ENCODE data around the gene RACK1.

RACK1 gene

DNA sequence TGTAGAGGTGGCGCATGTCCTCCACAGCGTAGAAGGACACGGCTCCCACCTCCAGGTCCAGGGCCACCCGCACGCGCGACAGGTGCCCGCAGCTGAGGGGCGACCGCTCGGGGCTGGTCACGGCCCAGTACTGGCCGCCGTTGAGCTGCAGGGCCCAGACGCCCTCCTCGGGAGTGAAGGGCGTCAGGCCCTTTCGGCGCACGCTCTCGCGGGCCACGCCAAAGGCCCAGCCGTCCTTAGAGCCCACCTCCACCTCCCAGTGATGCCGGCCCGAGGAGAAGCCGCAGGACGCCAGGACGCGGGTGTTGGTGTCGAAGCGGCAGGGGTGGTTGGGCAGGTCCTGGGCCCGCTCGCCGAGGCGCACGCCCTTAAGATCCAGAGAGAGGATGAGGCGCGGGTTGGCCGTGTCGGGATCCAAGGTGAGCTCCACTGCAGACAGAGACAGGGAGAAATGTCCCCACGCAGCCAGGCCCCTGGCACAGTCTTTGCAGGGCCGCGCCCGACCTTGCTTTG is 48.4 kb downstream of the RACK1 start:
- DNase-seq (ENCODE audit: low spot score) = no peak

GRCh38 chr5:181194489-181195248 is 49.0 kb downstream of the RACK1 start:
- DNase-seq (ENCODE audit: low spot score) = no peak

- DNase-seq (ENCODE audit: low spot score) = no peak
Observed at GRCh38 chr5:181193656-181194055, 50.0 kb downstream of the RACK1 start.

DNA sequence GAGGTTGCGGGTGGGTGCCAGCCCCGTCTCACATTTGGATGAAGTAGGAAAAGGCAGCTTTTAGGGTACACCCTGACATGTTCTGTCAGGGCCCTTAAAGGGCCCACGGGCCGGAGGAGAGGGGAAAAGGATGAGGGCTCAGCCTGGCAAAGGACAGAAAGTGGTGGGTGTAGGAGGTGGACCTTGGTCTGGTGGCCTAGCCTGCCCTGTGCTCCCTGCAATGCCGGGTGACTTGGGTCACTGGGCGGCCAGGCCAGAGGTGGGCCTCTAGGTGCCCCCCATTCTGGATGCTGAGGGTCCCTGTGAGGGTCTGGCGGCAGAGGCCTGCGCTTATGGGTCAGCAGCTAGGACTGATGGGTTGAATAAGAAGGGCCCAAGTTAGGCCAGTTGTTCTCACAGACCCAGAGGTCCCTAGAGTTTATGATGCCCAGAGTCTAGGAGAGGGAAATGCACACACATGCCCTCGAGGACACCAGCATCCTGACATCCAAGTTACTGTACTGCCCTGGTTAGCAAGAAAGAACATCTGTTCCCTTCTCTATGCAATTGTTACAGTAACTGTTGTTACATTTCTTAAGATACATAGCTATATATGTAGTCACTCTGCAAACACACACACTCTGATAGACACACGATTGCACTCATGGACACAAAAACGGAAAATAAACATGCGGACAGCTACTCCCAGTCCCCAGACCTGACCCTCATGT is 51.2 kb downstream of the RACK1 start:
- no peak for DNase-seq (ENCODE audit: low spot score)

DNA sequence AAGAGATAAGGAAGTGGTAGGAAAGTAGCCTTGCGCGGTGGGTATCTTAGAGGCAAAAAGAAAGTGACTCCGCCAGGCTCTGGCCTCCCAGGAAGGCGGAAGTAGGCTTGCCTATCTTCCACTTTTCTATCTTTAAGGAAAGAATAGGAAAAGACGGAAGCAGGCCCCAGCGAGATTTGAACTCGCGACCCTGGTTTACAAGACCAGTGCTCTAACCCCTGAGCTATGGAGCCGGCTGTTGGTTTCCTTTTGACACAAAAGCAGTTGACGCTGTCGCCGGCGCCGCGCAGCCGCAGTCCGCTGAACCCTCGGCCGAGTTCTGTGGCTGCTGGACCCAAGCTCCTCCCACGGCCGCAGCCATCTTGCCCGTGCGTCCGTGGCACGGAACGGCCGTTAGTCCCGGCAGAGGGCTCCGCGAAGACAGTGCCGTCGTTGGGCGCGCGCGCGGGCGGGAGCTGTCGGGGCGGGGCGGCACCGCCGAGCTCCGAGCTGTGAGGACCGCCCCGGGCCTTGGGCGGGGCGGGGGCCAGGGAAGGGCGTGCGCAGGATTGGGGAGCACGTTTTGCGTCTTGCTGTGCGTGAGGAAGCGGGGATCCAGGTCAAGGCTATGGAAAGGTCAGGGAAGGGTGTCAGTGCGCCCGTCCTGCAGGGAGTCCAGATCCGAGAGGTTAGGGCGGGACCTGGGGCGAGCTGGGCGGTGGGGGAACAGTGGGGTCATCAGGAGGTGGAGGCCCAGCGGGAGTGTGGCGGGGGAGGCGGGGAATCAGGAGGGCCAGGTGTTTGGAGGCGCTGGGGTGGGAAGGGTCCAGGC is 52.0 kb downstream of the RACK1 start:
- peak; percentile 94 for DNase-seq (ENCODE audit: low spot score)

- DNase-seq (ENCODE audit: low spot score) = no peak
Observed at GRCh38 chr5:181190711-181191525, 52.8 kb downstream of the RACK1 start.

DNA sequence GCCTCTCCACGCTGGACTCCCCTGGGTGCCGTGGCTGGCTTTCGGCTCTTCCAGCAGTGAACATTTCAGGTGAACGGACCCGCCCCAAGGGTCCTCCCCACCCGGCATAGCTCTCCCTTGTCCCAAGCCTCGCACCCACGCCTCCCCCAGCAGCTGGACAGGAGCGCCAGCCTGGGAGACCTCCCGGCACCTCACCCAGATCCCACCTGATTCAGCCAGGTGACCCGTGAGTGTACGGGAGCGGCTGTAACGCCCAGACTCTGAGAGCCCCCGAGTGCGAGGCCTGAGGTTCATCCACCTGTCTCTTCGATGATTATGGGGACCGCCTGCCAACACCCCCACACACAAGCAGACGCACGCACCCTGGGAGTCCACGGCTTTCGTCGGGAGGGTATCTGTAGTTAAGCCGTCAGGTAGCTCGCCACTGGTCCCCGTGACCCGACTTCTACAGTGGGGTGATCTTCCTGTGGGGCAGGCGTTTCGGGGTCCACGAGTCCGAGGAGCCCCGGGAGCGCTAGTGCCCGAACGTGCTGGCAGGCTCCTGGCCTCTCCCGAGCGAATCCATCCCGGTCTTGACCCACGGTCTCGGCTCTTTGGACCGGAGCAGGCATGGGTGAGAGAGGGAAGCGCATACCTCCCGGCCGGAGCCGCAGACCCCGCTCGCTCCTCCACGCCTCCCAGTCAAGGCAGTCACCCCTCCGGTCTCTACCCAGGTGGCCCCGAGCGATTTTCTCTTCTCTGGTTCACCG is 53.6 kb downstream of the RACK1 start:
- no peak for DNase-seq (ENCODE audit: low spot score)

GRCh38 chr5:181189363-181189961 is 54.2 kb downstream of the RACK1 start:
- no peak for DNase-seq (ENCODE audit: low spot score)

GRCh38 chr5:181188700-181189362 is 54.9 kb downstream of the RACK1 start:
- no peak for DNase-seq (ENCODE audit: low spot score)

- no peak for DNase-seq (ENCODE audit: low spot score)
Observed at GRCh38 chr5:181187500-181188213, 56.0 kb downstream of the RACK1 start.

GRCh38 chr5:181186986-181187499 is 56.7 kb downstream of the RACK1 start:
- DNase-seq (ENCODE audit: low spot score) = no peak

All from hepatic stellate cell (primary cell).